ENCODE results near the gene CHORDC1.

Gene CHORDC1

GRCh38 chr11:90223248-90223585 is 368 bp upstream of the CHORDC1 start:
- no peak for TF ChIP-seq TAF1 (IDR thresholded peaks at IDR 0.05; ENCODE audit: borderline replicate concordance, insufficient read depth, low read length)
- TF ChIP-seq SIN3A (IDR thresholded peaks at IDR 0.05; ENCODE audit: borderline replicate concordance, insufficient read depth, low read length) = no peak; the same call in 1 of the 2 replicates
- no peak for TF ChIP-seq POLR2AphosphoS5 (IDR thresholded peaks at IDR 0.05; ENCODE audit: low read depth, low read length)
- no peak for TF ChIP-seq FOXP2 (optimal IDR thresholded peaks at IDR 0.05; ENCODE audit: borderline replicate concordance, extremely low read depth, extremely low read length, insufficient read depth)
- TF ChIP-seq, protein P1, sequence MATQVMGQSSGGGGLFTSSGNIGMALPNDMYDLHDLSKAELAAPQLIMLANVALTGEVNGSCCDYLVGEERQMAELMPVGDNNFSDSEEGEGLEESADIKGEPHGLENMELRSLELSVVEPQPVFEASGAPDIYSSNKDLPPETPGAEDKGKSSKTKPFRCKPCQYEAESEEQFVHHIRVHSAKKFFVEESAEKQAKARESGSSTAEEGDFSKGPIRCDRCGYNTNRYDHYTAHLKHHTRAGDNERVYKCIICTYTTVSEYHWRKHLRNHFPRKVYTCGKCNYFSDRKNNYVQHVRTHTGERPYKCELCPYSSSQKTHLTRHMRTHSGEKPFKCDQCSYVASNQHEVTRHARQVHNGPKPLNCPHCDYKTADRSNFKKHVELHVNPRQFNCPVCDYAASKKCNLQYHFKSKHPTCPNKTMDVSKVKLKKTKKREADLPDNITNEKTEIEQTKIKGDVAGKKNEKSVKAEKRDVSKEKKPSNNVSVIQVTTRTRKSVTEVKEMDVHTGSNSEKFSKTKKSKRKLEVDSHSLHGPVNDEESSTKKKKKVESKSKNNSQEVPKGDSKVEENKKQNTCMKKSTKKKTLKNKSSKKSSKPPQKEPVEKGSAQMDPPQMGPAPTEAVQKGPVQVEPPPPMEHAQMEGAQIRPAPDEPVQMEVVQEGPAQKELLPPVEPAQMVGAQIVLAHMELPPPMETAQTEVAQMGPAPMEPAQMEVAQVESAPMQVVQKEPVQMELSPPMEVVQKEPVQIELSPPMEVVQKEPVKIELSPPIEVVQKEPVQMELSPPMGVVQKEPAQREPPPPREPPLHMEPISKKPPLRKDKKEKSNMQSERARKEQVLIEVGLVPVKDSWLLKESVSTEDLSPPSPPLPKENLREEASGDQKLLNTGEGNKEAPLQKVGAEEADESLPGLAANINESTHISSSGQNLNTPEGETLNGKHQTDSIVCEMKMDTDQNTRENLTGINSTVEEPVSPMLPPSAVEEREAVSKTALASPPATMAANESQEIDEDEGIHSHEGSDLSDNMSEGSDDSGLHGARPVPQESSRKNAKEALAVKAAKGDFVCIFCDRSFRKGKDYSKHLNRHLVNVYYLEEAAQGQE (IDR thresholded peaks at IDR 0.05; ENCODE audit: insufficient read depth in 1 of 2, low read depth in 2 of 2, low read length in 2 of 2) = no peak

GRCh38 chr11:90221803-90222458 is 918 bp downstream of the CHORDC1 start:
- TF ChIP-seq, protein P1 (IDR thresholded peaks at IDR 0.05; ENCODE audit: insufficient read depth in 1 of 2, low read depth in 2 of 2, low read length in 2 of 2) = no peak
- 0 out of 2 replicates have a peak, but pooled peaks have one; percentile 31 for TF ChIP-seq SIN3A (IDR thresholded peaks at IDR 0.05; ENCODE audit: borderline replicate concordance, insufficient read depth, low read length)
- no peak for TF ChIP-seq FOXP2 (optimal IDR thresholded peaks at IDR 0.05; ENCODE audit: borderline replicate concordance, extremely low read depth, extremely low read length, insufficient read depth)
- 0 out of 2 replicates have a peak, but pooled peaks have one; percentile 20 for TF ChIP-seq TAF1 (IDR thresholded peaks at IDR 0.05; ENCODE audit: borderline replicate concordance, insufficient read depth, low read length)
- TF ChIP-seq POLR2AphosphoS5 (IDR thresholded peaks at IDR 0.05; ENCODE audit: low read depth, low read length) = no peak

DNA sequence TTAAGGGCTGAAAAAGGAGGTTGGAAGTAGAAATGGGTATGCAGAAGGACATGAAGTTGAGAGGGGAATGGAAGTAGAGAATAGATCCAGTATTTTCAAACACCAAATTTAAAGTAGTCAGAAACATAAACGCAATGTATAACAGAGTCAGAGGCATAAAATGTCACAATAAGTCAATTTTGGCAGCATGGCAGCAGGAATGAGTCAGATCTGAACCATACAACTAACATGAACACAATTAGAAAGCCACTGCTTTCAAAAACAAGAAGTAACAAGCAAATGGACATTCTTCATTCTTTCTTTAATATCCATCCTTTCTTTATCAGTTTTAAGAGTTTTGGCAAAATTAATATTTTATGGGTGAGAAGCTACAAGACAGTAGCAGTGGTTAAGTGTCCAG is 2.5 kb downstream of the CHORDC1 start:
- TF ChIP-seq FOXP2 (optimal IDR thresholded peaks at IDR 0.05; ENCODE audit: borderline replicate concordance, extremely low read depth, extremely low read length, insufficient read depth) (no peak), POLR2AphosphoS5 (IDR thresholded peaks at IDR 0.05; ENCODE audit: low read depth, low read length) (no peak), SIN3A (IDR thresholded peaks at IDR 0.05; ENCODE audit: borderline replicate concordance, insufficient read depth, low read length) (no peak), TAF1 (IDR thresholded peaks at IDR 0.05; ENCODE audit: borderline replicate concordance, insufficient read depth, low read length) (no peak)
- TF ChIP-seq, protein P1 (IDR thresholded peaks at IDR 0.05; ENCODE audit: insufficient read depth in 1 of 2, low read depth in 2 of 2, low read length in 2 of 2) = no peak

DNA sequence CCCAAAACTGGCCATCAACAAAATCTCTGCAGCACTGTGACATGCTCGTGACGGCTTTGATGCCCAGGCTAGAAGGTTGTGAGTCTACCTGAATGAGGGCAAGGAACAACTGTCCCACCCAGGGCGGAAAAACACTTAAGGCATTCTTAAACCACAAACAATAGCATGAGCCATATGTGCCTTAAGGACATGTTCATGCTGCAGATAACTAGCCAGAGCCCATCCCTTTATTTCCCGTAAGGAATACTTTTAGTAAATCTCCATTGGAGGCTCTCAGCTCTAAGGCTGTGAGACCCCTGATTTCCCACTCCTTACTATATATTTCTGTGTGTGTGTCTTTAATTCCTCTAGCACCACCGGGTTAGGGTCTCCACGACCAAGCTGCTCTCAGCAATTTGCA is 3.4 kb downstream of the CHORDC1 start:
- no peak for TF ChIP-seq SIN3A (IDR thresholded peaks at IDR 0.05; ENCODE audit: borderline replicate concordance, insufficient read depth, low read length)
- no peak for TF ChIP-seq POLR2AphosphoS5 (IDR thresholded peaks at IDR 0.05; ENCODE audit: low read depth, low read length)
- TF ChIP-seq, protein P1 (IDR thresholded peaks at IDR 0.05; ENCODE audit: insufficient read depth in 1 of 2, low read depth in 2 of 2, low read length in 2 of 2) = no peak
- TF ChIP-seq FOXP2 (optimal IDR thresholded peaks at IDR 0.05; ENCODE audit: borderline replicate concordance, extremely low read depth, extremely low read length, insufficient read depth) = no peak
- TF ChIP-seq TAF1 (IDR thresholded peaks at IDR 0.05; ENCODE audit: borderline replicate concordance, insufficient read depth, low read length) = no peak

Data from PFSK-1 (cell line).